LoVo (cell line): ENCODE results near the gene ADSS1.

Source experiments
- DNase-seq: peaks from one replicate; pipeline ENCODE4 v3.0.0-alpha.2; 2016; ENCODE audit warnings: low spot score

ADSS1 gene

DNA sequence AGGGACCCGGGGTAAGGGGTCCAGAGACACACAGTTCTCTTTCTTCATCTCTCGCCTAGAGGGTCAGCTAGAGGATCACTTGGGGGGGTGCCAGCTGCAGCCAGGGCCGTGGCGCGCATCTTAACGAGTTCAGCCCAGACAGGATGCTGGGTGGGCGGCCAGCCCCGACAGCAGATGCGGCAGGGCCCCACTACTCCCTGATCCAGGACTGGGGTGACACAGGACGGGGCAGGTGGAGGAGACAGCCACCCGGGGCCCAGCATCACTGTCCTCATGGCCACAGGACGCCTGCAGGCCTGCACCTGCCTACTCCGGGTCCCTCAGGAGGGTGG, 58.7 kb downstream of the ADSS1 start:
- no peak for DNase-seq

- DNase-seq, result no peak
These were observed 59.6 kb downstream of the ADSS1 start for GRCh38 chr14:104783484-104784217.

DNA sequence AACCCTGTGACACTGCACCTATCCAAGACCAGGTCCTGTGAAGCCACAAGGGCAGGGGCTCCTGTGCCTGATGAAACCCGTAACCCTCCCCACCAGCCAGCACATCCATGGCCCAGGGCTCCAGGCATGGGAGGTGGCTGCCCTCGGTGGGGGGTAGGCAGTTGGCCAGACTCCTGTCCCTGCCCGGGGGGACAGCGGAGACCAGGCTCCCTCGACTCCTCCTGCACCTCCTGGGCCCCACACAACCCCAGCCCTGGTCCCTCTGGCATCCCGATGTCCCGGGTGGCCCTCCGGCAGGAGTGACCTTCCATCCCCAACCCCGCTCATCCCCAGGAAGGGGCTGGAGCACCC, 60.2 kb downstream of the ADSS1 start:
- DNase-seq, result no peak

DNA sequence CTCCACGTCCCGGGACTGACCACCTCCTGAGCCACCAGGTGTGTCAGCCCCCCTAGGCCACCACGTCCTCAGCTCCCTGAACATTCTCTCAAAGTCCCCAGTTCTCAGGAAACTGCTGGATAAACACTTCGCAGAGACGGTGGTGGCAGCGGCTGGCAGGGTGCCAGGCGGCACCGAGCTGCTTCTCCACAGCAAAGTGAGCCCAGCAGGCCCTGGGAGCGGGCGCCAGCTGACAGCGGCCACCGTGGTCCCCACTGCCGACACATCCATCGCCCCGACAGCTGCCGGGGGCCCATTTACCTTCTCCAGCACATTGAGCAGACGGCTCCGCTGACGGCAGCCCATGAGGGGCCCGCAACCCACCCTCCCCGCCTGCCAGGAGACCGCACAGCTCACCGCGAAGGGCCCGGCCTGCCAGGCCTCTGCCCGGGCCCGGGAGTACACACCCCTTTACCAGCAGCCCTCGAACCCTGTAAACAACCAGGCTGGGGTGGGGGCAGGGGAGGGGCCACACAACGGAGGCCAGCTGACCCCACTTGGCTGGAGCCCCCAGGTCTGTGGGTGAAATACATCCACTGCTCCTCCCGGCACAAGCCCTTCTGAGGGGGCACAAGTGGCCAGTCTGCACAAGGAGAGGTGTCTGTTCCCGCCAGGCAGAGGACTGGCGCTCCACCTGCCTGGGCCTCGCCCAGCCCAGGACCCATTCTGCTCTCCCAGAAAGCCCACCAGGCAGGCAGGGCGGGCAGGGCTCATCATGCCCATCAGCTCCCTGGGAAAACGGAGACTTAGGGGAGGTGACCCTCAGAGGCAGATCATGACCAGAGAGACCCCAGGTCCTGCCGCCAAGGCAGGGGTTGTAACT, 61.0 kb downstream of the ADSS1 start:
- no peak for DNase-seq

DNA sequence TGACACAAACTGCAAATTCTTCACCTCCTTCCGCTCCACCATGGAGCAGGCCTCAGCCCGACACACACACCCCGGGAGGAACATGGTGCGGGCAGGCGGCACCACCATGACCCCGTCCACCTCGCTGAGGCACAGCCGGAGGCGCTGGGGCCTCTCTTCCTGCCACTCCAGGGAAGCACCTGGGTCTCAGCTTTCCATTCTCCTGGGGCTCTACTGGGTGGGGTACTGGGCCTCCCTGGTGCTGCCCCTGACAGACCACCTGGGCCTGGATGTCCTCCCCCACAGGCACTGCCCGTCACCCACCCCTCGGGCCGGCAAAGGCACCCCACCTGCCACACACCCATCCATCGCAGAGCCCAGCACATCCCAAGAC, 61.7 kb downstream of the ADSS1 start:
- DNase-seq, result no peak

GRCh38 chr14:104786091-104786586, 62.1 kb downstream of the ADSS1 start:
- no peak for DNase-seq

DNA sequence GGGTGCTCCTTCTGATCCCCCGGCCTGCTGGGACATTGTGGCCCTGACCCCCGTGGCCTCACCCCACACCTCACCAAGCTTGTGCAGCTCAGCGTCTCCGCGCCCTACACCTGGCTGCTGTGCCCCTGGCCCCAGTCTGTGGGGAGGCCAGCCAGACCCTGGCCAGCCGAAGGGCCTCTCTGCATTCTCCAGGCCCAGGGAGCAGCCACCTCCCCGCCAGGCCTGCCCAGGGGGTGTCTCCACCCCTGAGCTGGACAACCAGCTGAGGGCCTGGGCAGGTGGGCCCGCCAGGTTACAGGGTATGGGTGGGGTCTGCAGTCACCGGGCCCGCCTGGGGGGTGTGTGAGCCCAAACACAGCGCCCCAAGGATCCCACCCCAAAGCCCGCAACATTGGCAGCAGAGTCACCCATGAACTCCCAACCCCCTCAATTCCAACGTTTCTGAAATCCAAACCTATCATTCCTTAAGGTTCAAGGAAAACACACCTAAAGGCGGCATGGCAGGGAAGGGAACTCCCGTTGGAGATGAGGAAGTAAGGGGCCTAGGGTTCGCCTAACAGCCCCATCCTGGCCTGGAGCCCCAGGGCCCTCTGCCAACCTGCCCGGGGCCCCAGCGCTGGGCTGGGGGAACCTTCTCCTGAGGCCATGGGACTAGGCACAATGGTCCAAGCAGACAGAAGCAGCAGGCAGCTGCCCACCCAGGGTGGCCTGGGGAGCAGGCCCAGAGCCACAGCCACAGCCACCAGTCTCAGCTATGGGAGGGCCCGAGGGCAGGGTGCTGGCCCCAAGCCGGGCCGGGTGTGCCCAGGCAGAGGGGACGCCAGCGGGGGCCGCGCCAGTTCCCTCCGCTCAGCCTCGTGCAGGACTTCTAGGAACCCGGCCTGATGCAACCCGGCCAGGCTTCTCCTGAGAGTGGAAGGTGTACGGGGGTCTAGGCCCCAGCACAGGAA, 63.0 kb downstream of the ADSS1 start:
- no peak for DNase-seq

DNA sequence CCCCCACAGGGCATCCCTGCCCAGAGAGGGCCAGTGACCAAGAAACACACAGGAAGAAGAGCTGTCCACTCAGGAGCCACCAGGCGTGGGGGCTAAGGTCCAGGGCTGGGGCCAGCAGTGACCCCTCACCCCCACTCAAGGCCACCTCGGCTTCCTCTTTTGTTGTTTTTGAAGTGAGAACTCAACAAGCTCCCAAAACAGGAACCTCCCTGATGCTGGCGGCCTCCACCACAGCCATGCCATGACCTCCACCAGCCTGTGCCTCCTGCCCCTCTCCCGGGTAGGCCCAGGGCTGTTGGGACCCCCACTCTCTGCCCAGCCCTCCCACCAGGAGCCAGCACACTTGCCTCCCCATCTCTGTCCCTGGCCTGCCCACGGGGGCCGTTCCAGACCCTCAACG, 63.7 kb downstream of the ADSS1 start:
- DNase-seq, result no peak

- no peak for DNase-seq
These were observed 64.3 kb downstream of the ADSS1 start for GRCh38 chr14:104788161-104788818.

DNA sequence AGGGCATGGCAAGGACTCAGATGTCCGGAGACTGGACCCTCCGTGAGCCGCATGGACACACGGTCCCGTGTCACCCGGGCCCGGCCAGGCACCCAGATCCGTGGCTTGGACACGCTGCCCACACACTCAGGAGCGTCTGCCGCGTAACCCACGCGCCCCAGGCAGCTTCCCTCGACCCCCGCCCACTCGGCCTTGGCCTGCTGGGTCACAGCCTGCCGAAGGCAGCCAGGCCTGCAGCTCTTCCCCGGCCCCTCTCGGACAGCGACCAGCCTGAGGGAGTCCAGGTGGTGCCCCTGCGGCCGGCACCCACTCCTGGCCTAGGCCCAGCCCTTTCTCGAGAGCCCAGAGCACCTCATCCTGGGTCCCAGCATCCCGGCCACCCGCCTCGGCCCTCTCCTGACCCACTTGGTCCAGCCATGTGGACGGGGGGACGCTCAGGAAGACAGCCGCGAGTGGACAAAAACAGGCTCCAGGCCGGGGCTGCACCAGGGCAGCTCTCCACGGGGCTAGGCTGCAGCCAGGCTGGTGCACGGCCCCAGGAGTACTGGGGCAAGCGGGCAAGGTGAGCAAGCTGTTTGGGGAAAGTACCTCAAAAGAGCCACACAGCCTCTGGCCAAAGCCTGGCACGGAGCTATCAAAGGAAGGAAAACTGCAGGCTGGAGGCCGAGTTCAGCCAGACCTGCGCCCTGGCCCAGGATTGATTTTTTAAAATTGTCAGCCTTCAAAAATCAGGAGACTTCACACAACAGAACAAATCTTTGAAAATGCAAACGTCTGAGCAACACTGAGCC, 65.0 kb downstream of the ADSS1 start:
- no peak for DNase-seq

- no peak for DNase-seq
These were observed 66.0 kb downstream of the ADSS1 start for GRCh38 chr14:104789752-104790743.

DNA sequence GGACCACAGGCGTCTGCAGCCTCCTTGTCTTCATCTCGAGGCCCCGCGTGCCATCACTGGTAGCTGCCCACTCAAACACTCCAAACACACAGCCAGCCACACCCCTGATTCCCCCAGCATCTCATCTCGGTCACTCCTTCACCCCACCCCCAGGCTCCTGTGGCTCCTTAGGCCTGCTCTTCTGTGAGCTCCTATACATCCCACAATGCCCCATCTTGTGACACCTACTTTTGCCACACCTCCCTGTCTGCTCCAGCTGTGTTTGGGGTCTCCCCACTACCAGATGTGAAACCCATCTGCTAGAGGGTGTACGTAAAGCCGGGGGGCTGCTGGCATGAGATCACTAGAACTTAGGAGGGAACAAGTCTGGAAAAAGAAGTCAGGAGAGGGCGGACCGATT, 67.4 kb downstream of the ADSS1 start:
- DNase-seq, result no peak

DNA sequence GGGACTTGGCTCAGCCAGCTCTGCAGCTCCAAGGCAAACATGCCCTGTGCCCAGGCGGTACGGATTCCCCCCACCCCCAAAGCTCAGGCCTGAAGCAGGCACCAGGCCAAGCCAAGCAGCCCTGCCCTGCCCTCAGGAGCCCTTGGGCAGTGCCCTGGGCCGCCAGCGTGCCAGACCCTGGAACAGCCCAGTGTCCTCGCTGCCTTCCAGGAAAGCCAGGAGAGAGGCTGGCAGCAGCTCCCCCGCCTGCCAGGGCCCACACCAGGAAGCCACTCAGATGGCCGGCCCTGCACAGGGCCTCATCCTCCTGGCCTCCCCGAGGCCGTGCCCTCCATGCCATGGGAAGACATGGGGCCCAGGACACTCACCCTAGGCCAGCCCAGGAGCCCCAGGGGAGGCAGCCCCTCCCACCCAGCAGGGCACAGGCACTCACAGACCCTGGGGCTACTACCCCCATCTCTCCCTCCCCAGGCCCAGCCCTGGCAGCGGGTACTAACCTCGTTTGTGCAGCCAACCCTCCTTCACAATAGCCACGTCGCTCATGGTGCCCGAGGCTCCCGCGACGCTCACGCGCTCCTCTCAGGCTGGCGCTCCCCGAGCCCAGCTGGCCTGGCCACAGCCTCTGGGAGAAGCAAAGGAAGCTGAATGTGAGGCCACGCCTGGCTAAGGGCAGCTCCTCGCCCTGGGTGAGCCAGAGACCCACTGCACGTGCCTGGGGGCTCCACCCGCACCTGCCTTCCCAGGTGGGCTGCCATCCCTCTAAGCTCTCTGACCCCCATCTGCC, 68.3 kb downstream of the ADSS1 start:
- no peak for DNase-seq

DNA sequence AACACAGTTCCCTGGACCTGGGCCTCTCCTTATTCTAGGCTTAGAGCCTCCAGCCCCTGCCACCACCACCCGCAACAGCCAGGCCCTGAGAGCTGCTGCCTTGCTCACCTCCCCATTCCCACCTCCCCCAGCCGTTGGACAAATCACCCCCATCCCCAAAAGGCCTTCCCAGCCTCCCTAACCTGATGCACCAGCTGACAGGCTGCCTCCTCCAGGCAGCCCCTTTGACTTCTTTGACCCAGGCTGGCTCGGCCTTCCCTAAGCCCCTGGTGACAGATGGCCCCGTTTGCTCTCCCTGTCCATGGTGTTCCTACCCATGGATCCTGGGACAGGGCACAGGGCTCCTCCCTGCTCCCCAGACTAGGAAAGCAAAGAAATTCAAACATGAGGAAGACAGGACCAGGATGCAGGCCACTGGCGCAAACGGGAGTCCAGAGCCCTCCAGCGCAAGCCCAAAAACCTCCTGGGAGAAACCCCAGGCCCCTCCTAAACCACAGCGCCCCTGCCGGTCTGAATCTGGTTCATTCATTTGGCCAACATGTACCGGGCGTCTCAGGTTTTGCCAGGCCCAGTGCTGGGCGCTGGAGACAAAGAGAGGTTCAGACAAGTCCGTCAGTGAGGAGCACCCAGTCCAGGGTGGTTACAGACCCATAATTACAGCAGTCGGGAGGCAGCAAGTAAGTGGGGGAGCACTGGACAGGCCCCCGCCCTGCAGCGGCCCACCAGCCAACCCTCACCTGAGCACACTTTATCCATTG, 69.1 kb downstream of the ADSS1 start:
- no peak for DNase-seq

DNA sequence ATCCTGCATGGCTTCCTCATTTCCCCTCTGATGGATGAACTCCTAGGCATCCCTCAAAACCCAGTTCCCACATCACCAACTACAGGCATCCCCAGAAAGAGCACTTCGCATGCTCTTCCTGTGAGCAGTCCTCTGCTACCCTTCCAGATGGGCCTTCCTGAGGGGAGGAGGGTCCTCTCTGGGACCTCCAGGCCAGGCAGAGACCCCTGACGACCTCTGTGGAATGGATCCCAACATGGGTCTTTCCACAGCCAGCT, 69.6 kb downstream of the ADSS1 start:
- no peak for DNase-seq

GRCh38 chr14:104794099-104794498, 70.1 kb downstream of the ADSS1 start:
- DNase-seq, result peak; percentile 65

DNA sequence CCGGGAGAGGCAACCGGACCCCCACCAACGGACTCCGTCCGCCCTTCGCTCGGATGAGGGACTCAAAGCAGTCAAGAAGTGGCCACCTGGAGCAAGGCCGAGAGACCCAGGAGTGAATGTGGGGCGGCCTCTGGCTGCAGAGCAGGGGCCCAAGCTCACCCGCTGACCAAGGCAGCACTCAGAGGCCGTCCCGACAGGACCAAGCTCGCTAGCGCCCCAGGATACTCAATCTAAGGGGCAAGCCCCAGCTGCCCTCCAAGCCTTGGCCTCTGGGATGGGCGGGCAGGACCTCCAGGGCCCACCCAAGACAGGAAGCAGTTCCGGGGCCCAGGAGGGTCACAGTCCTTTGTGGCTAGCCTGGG, 70.6 kb downstream of the ADSS1 start:
- DNase-seq, result no peak

DNA sequence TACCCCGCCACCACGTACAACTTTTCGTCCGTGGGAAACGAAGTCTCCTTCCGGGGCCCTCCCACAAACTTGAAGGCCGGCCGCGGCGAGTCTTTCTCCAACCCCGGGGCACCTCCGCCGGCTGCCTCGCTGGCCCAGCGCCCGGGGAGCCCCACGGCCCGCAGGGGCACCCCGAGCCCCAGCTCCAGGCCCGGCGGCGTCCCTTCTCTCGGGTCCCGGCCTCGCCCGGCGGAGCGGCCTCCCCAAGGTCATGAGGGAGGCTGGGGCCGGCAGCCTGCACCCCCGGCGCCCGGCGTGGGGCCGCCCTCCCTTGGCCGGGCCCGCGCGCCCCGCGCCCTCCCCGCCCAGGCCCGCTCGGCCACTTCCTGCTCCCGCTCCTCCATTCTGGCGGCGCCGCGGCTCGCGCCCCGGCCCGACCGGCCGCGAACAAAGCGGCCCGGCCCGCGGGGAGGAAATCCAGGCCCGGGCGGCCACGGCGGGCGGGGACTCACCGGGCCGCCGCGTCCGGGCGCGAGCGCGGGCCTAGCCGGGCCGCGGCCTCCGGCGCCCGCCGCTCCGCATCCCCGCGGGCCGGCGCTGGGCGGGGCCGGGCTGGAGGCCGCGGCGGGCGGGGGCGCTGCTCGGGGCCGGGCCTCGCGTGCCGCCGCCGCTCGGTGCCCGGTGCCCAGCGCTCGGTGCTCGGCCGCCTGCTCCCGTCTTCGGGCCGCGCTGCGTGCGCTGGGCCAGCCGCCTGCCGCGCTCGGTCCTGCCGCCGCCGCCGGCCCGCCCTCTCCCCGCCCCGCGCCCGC, 71.2 kb downstream of the ADSS1 start, which contains the start of gene AKT1:
TSS of gene AKT1 (minus strand) at position 756 of the 788 bp plus-strand sequence. CDS start 3,105 bp downstream, outside the sequence.
- DNase-seq, result no peak
